ENCODE results near the gene DNAJC8.

The DNAJC8 gene

DNA sequence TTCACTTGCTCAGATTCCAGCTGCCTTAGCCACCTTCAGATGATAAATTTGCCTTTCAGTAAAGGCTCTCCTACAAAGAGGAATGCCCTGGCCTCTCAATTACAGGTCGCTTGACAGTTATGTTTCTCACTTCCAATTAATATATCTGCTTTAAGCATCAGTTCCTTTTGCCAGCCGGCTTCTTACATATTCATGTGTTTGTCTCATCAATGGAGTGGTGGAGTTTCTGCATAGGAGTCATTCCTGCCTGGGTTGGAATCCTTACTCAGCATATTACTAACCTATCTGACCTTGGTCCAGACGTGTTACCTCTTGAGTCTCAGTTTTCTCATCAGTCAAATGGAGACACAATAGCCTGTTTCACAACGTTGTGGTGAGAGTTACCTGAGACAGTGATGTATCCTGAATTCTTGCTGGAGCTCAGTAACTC is 17.1 kb upstream of the DNAJC8 start:
- no peak for DNase-seq (ENCODE audit: low read depth in 3 of 3)

DNA sequence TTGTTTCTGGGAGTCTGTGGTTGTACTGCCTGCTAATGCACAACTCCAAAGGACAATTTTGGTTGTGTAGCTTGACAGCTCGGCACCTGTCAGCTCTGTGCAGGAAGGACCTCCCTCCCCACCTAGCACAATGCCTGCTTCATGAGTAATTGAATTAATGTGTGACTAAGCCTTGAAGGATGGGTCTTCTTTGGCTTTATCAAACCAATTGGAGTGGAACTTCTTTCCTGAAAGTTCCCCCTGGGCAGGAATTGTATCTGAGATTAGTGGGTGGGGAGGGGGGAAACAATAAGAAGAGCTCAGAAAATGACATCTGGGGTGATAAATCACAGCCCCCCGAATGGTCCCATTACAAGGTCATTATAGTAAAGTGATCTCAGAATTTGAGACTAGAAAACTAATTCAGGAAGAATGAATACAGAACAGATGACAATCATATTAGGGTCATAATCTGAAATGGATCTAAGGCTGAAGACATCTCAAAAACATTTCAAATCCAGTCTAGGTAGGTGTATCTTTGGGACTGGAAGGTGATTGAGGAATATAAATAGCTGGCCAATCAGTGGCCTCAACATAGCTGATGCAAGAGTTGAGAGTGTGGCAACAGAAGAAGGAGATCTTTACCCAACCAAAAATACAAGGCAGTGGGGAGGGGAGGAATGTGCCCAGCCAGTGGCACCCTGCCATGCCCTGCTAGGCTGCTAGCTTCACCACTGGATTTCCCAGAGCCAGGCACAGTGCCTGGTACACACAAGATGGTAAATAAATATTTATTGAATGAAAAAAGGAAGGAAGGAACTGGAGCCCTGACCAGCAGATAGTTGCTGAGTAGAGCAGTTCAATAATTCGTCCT is 16.4 kb upstream of the DNAJC8 start:
- DNase-seq (ENCODE audit: low read depth in 3 of 3): no peak

DNA sequence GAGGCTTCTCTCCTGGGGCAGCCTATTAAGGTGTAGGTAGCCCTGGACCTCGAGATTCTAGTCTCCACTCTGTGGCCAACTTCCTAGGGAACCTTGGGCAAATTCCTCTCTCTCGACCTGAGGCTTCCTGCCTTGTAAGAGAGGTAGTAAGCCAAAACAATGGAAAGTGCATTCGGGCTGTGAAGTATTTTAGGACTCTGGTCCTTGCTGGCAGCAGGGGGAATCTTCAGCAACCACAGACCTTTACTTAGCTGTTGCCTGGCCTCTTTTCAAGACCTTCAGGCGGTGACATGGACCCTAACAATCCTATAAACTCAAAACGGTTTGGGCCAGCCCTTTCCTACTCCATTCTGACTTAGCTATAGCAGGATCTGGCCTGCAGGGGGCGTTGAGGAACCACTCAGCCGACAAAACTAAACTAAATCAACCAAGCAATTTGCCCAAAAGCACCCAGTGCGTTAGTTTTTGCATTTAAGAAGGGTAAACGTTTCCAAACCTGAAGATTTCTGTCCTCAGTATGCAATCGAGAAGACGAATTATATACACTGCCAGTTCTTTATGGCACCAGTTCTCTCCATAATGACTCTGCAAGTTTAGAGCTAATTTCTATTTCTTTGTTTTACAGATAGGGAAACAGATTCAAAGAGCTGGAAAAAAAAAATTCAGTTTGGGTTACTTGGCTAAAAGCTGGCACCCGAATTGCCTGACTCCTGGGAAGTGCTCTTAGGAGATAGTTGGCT is 15.6 kb upstream of the DNAJC8 start:
- peak; percentile 62 to 78 (median 66) for DNase-seq (ENCODE audit: low read depth in 3 of 3)

DNA sequence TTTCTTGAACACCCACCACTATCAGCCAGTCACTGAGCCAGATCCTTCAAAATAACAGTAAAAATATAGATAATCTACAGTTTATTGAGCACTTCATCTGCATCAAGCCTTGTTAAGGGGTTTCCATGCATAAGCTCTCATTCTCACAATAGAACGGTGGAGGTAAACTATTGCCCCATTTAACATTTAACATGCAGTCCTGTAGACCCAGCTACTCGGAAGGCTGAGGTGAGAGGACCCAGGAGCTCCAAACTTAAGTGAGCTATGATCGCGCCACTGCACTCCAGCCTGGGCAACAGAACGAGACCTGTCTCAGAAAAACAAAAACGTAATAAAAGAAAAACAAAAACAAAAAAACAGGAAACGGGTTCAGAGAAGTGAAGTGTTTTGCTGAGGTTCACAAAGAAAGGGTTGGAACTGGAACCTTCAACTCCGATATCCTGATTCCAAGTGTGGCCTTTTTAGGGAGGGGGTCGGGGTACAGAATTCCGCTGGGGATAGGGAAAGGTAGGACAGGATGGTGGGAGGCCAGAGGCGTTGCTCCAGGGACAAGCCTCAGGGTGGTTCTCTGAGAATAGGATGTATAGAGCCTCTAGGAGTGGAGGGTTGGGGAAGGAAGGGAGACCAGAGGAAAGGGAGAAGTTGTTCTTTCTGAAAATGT is 14.9 kb upstream of the DNAJC8 start:
- no peak for DNase-seq (ENCODE audit: low read depth in 3 of 3)

DNA sequence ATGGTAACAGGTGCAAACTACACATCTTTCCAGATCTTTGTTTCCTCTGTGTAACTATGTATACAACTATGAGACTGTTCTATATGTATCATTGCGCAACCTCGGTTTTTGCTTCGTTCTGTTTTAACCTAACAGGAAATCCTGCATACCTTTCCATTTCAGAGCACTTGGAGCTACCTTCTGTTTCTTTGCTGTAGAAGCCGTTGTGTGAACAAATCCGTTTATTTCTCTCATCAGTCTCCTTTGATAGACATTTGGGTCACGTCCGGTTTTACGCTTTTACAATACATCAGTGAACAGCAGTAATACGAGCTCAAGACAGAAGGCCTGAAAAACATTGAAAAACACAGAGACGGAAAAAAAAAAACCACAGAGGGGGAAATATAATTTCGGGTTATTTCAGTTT is 13.6 kb upstream of the DNAJC8 start:
- no peak for DNase-seq (ENCODE audit: low read depth in 3 of 3)

DNA sequence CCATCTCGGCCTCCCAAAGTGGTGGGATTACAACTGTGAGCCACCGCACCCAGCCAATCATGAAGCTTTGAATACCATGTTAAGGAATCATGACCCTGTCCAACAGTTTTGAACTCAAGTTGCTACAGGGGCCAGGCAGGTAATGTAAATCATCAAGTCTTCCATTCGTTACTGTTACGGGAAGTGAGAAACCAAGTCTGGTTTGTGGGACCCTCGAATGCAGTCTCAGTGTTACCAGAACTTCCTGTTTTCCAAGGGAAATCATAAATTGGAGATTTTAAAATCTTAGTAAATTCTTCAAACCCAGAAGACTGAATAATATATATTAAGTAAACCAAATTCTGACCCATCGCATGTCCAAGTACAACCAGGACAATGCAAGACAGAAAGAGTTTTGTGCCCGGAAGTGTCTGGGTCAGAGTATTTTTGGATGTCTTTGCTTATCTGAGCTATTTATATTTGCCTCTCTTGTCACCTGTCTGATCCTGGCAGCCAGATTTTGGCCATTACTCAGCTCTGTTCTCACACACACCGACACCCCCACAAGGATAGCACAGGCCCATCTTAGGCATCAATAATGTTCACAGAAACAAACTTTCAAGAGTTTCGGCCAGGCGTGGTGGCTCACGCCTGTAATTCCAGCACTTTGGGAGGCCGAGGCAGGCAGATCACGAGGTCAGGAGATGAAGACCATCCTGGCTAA is 11.9 kb upstream of the DNAJC8 start:
- DNase-seq (ENCODE audit: low read depth in 3 of 3): no peak

DNA sequence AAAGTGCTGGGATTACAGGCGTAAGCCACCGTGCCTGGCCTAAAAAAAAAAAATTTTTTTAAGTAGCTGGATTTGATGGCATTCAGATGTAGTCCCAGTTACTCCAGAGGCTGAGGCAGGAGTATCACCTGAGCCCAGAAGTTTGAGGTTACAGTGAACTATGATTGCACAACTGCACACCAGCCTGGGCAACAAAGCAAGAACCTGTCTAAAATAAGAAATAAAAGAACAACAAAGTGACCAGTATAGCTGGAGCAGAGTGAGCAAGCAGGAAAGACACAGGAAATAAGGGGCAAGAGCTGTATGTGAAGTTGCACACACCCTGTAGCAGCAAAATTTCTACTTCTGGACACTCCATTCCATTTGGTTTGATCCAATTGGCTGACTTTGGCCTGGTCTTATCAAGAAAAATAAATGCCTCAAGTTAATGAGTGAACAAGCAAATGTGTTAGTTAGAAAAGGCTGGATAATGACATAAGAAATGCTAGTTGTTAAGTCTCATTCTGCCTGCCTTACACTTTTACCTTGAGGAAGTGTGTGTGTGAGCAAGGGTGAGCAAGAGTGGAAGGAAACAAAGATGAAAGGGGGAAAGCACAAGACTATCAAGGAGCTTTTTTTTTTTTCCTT is 11.0 kb upstream of the DNAJC8 start:
- no peak for DNase-seq (ENCODE audit: low read depth in 3 of 3)

DNA sequence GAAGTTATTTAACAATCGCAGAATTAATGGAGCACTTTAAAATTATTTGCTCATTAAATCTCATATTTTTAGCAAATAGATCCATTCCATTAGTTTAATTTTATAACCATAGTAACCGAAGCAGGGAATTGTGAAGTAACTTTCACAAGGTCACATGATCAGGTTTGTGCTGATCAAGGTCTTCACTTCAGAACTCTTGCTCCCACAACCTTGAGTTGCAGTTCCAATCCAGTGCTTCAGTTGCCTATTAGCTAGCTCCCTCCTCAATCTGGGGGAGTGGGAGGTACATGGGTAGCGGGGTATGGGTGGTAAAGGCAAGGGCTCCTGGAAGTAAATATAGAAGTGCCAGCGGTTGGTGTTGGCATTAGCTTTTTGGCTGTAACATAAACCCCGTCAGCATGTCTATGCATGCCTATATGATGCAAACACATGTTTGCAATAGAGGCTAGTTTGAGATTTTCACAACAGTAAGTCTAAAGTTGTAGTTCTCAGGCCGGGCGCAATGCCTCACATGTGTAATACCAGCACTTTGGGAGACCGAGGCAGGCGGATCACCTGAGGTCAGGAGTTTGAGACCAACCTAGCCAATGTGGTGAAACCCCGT is 8.9 kb upstream of the DNAJC8 start:
- no peak for DNase-seq (ENCODE audit: low read depth in 3 of 3)

DNA sequence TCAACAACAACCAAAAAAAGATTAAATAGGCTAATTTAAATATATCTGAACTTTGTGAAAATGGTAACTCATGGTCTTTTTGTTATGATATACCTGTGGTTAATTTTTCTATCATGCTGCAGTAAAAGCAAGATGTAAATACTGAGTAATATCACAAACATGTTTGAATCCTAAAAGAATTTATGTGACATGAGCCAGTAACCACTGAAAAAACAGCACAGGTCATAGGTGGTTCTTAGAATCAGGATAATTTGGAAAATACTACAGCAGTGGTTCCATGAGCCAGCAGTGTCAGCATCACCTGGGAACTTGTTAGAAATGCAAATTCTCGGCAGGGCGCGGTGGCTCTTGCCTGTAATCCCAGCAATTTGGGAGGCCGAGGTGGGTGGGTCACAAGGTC is 7.2 kb upstream of the DNAJC8 start:
- no peak for DNase-seq (ENCODE audit: low read depth in 3 of 3)

DNA sequence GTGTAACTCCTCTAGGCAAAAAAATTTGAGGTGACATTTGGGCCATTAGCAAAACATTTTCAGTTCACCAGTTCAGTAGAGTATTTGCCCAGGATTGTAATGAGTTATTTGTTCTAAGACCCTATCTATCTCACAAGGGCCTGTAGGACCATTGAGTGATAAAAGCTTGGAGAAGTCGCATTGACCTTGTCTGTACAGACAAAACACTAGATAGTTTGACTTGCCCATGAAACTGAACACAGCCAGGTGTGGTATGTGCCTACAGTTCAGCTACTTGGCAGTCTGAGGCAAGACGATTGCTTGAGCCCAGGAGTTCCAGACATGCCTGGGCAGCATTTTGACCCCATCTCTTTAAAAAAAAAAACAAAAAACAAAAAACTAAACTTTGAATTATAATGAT is 6.2 kb upstream of the DNAJC8 start:
- no peak for DNase-seq (ENCODE audit: low read depth in 3 of 3)

DNA sequence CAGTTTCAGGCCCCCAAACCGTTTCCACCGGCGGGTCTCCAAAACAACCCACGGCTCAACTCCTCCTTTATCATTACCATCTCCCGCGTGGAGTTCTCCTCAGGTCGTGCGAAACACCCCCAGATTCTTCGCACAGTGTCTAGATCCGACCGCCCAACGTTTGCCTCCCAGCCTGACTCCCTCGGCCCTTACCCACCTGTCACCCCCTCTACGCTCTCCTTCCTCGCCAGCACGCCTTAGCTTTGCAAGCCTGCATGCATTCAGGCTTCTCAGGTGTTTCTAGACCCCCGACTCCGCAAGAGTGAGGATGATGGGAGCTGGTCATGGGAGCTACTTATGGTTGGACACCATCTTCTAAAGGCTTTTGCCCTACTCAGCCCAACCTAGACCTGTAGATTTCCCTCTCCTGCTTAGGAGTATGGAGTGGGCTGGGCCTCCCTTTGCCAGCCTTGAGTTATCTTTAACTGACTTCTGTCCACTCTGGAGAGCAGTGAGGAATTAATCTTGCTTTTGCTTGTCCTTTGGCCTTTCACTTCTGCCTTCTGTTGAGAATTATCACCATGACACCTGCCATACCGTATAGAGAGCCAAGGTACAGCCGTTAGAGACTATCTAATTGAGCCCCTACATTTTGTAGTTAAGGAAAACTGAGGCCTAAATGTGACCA is 4.0 kb upstream of the DNAJC8 start:
- DNase-seq (ENCODE audit: low read depth in 3 of 3): no peak

DNA sequence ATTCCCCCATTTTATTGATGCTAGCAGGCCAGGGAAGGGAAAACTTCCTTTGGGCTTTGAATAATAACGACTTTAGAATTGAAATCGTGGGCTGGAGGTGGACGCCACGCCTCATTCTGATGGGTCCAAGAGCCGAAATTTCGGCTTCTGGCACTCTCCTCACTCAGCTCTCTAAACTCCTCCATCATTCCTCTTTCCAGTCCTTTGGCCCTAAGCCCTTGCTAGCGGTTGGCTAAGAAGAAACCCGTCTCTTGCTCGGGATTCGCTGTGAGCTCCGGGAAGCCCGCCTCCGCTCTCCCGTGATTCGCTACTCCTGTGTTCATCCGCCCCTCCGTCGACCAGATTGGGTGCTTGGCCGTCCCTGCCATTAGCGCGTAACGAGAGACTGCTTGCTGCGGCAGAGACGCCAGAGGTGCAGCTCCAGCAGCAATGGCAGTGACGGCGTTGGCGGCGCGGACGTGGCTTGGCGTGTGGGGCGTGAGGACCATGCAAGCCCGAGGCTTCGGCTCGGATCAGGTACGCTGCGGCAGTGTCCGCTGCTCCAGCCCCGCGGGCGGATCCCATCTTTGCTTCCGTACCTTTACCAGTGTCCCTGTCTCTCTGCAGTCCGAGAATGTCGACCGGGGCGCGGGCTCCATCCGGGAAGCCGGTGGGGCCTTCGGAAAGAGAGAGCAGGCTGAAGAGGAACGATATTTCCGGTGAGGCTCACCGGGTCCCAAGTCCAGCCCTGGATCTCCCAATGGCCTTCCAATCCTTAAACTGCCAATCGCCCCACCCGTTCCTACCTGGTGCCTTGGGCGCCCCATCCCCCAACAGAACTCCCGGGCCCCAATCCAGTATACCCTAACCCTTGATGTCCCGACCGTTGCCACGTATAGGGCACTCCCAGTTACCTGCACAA is 3.2 kb upstream of the DNAJC8 start, which contains the start of gene ATP5IF1:
Gene ATP5IF1, plus strand, starts transcription at position 370 of the 901 bp plus-strand sequence. Its CDS starts 60 bp downstream, at position 430.
- peak; percentile 91 to 95 (median 92) for DNase-seq (ENCODE audit: low read depth in 3 of 3)

DNA sequence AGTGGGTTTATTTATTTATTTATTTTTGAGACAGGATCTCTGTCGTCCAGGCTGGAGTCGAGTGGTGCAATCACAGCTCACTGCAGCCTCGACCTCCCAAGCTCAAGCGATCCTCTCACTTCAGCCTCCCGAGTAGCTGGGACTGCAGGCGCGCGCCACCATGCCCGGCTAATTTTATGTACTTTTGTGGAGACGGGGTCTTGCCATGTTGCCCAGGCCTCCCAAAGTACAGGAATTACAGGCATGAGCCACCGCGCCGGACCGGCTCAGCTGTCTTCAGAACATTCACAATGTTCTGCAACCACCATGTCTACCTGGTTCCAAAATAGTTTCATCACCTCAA is 406 bp upstream of the DNAJC8 start:
- DNase-seq (ENCODE audit: low read depth in 3 of 3): no peak

DNA sequence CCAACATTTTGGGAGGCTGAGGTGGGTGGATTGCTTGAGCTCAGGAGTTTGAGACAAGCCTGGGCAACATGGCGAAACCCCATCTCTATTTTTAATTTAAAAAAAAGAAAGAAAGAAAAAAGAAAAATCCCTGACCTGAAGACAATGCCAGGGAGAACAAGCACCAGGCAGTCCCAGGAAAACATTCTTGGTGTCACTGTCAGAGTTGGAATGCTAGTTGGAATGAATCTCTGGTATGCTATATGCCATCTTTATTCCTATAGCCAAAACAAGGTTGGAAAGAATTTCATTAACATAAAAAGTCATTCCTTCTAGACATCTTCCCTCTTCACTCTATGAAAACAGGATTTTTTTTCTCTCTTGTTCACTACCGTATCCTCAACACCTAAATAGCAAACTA is 2.8 kb downstream of the DNAJC8 start:
- DNase-seq (ENCODE audit: low read depth in 3 of 3): no peak

DNA sequence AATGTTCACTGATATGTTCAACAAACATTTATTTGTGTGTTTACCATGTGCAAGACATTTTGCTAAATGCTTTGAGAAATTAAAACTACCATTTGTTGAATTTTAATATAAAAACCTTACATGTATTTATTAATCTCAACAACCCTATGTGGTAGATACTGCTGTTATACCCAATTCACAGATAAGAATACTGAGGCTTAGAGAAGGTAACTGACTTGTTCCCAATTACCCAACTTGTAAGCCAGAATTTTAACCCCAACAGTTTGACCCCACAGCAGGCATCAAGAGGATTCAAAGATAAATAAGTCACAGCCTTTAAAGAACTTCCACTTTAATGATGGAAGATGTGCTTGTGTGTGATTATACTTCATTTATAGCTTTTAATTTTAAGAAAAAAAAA is 3.7 kb downstream of the DNAJC8 start:
- DNase-seq (ENCODE audit: low read depth in 3 of 3): no peak

DNA sequence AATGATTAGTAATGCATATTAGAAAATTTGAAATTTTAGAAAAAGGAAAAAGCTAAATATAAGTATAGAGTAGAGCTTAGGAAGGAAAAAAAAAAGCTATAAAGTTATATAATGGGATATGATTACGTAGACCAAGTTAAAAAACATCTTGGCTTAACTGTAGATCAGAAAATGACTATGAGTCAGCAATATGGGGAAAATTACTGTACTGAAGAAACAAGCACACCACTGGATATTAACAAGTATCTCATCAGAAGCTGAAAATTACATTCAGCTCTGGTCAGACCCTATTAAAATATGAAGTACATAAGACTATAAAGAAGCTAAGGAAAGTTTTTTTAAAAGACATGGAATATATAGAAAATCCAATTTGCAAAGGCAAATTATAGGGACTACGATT is 19.5 kb downstream of the DNAJC8 start:
- DNase-seq (ENCODE audit: low read depth in 3 of 3): no peak

DNA sequence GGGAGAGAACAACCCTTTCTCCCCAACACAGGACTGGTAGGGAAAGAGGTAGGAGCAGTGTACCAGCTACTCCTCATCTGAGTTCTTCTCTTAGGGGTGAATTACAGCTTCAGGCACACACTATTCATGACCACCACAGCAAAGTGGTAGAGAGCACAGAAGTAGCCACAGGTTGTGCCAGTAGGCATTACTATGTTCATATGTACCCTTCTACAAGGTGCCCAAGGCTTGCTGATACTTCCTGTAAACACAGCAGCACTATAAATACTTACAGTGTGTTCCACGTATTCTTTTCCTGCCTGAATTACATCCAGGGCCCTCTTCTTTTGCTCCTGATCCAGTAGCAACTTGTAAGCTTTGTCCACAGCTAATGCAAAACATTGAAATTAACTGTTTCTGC is 23.1 kb downstream of the DNAJC8 start:
- DNase-seq (ENCODE audit: low read depth in 3 of 3): no peak

DNA sequence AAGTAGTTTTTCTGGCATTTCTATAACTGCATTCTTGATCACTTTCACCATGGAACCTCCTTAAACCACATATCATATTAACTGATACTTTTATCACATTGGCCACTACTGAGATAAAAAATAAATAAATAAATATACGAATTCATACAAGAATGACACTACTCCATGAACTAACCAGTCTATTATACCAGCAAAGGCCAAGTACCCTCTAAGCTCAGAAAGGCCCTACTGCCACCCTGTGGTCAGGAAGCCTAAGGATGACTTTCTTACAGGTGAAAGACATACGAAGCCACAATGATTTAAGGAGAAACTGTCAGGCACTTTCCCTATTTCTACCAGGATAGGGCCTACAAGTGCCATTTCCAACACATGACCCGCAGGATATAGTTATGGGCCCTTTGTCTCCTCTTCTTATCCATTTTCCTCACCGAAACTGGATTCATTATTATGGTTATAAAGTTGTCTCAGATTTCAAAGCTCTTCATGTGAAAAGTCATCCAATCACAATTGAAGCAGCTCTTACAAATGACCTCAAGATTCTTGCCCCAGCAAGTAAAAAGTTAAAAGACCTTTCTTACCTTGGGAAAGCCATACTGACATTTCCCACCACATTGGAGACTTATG is 23.9 kb downstream of the DNAJC8 start:
- DNase-seq (ENCODE audit: low read depth in 3 of 3): peak; percentile 29 to 40 (median 35)

DNA sequence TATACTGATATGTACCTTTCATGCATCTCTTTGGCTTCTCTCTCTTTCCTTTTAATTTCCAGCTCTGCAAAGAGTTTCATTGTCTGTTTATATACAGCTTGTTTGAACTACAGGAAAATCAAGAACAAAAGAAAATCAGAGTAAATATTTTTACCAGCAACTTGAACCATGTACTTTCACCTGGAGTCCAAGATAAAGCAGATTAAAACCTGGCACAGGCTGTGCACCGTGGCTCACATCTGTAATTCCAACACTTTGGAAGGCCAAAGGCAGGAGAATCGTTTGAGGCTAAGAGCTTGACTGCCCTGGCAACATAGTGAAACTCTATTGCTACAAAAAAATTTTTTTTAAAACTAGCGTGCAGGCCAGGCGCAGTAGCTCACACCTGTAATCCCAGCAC is 27.6 kb downstream of the DNAJC8 start:
- DNase-seq (ENCODE audit: low read depth in 3 of 3): no peak

All from stimulated activated CD4-positive, alpha-beta T cell treated with anti-CD3 and anti-CD28 coated beads, TNF-alpha, amount 100 ng/mL, for 24 hours (primary cell).